Measurements from ENCODE around the gene CTNNAL1. TPM values are rescaled to one million over a fixed set of nuclear protein-coding genes. Genes with fewer than 3 reads are reported as not detected.

CTNNAL1 gene
- total and polyA plus RNA-seq, 2 of the 8 experiments (the other 6 are each of a cell fraction or from before 2014, with no cell fraction given): 23.2 to 66.1 TPM

- Histone ChIP-seq H2BK5ac (ENCODE audit: low read depth, low read length) (no peak overlapping the region), H2BK15ac (ENCODE audit: low read length) (no peak overlapping the region), H2AK5ac (ENCODE audit: low read depth, low read length) (no peak overlapping the region), H3K18ac (ENCODE audit: extremely low read depth, low read length) (no peak overlapping the region), H3K4me3 (ENCODE audit: extremely low read depth in 1 of 4, insufficient read depth in 2 of 4, low read depth in 3 of 4, low read length in 4 of 4) (no peak overlapping the region), H2BK12ac (ENCODE audit: low read depth, low read length) (no peak overlapping the region), H3K4ac (replicated peaks; ENCODE audit: insufficient read length, low read depth, low read length) (no peak overlapping the region), H3K56ac (replicated peaks; ENCODE audit: insufficient read length, low read depth, low read length) (no peak overlapping the region), H3K79me1 (ENCODE audit: low read depth, low read length) (no peaks in the 10 kb centered on the region), H4K5ac (ENCODE audit: insufficient read length, low read depth, low read length) (no peak overlapping the region), H3K14ac (ENCODE audit: insufficient read length) (no peak overlapping the region), H3K9ac (replicated peaks in 1 of 4; ENCODE audit: extremely low read depth in 1 of 4, low read depth in 3 of 4, low read length in 3 of 4) (no peak overlapping the region), H3K4me1 (replicated peaks in 1 of 4; ENCODE audit: control insufficient read depth in 3 of 4, insufficient read depth in 4 of 4, low read length in 3 of 4) (no peaks in the 10 kb centered on the region), H3K4me2 (ENCODE audit: insufficient read depth in 1 of 2, low read depth in 2 of 2, low read length in 2 of 2) (no peak overlapping the region), H3K27ac (ENCODE audit: low read depth, low read length) (no peak overlapping the region), H4K91ac (replicated peaks; ENCODE audit: insufficient read length, low read length) (no peak overlapping the region), H4K20me1 (replicated peaks in 1 of 2; ENCODE audit: control insufficient read depth in 1 of 2, insufficient read depth in 2 of 2, low read length in 2 of 2) (peaks cover 0 to 4% of the 10 kb centered on the region in 2 experiments), H2BK120ac (replicated peaks; ENCODE audit: low read depth, low read length) (no peak overlapping the region), H3K9me3 (ENCODE audit: insufficient read depth in 2 of 2, low read depth in 1 of 2, low read length in 1 of 2) (no peaks in the 10 kb centered on the region), H3K27me3 (replicated peaks in 1 of 4; ENCODE audit: control insufficient read depth in 3 of 4, extremely low read depth in 1 of 4, insufficient read depth in 3 of 4, low read length in 3 of 4) (no peaks in the 10 kb centered on the region), H2BK20ac (ENCODE audit: low read length) (no peak overlapping the region), H2AFZ (ENCODE audit: low read length) (no peak overlapping the region), H3K23ac (ENCODE audit: insufficient read length) (no peak overlapping the region), H3K36me3 (ENCODE audit: control insufficient read depth in 2 of 4, insufficient read depth in 4 of 4, low read length in 3 of 4) (peaks cover 18 to 44% (median 37%) of the 10 kb centered on the region in 4 experiments), H3K79me2 (ENCODE audit: control insufficient read depth in 1 of 2, insufficient read depth in 2 of 2, low read length in 2 of 2) (no peaks in the 10 kb centered on the region), H3K23me2 (ENCODE audit: low read depth, low read length) (peaks cover 2% of the 10 kb centered on the region; the same call in 1 of the 2 replicates), H4K8ac (ENCODE audit: extremely low read depth, insufficient read depth, low read length) (no peak overlapping the region)
- ChIA-PET CTCF (ENCODE audit: partially characterized antibody) (interaction anchor here (0.7 kb wide), 2 partner anchors 26 to 514 kb away, joined by 3 read pairs; no protein-coding TSS in a partner anchor), POLR2A (ENCODE audit: partially characterized antibody) (no interaction called here)
- DNase-seq (ENCODE audit: low read depth in 1 of 2, low spot score in 2 of 2): no peak
- FAIRE-seq: no peak
- TF ChIP-seq SP2 (IDR thresholded peaks at IDR 0.05; ENCODE audit: low read length) (no peak), TCF12 (IDR thresholded peaks at IDR 0.05; ENCODE audit: low read depth, low read length) (no peak), HDAC6 (IDR thresholded peaks at IDR 0.05; ENCODE audit: low read depth, low read length) (no peak), TAF7 (optimal IDR thresholded peaks at IDR 0.05; ENCODE audit: borderline replicate concordance, low read depth, low read length) (no peak), ZNF274 (IDR thresholded peaks at IDR 0.05; ENCODE audit: borderline replicate concordance, extremely low read depth, low read length) (no peak), KDM5A (IDR thresholded peaks at IDR 0.05; ENCODE audit: low read length) (no peak)
Observed at GRCh38 chr9:108924466-108924865, 88.8 kb downstream of the CTNNAL1 start.
